Measurements from ENCODE around the gene KRT36. TPM values are rescaled to one million over a fixed set of nuclear protein-coding genes. Genes with fewer than 3 reads are reported as not detected.

KRT36 gene
- total and polyA plus RNA-seq, 8 donors: not detected

- H3K27me3 ChIP-seq: no peaks in the 10 kb centered on the region
- WGBS, 5 donors: 64 to 84% (median 73%) methylated on average over 4 of the region's 4 CpGs
- peaks cover 0 to 15% (median 5%) of the 10 kb centered on the region in 4 donors for H3K9me3 ChIP-seq
- H3K4me3 ChIP-seq: no peak overlapping the region
- H3K36me3 ChIP-seq: no peaks in the 10 kb centered on the region
- peak in 1 of 2 donors; percentile 26 for DNase-seq
- no peak for TF ChIP-seq POLR2AphosphoS5 (IDR thresholded peaks at IDR 0.05)
- no peak for TF ChIP-seq EP300 (IDR thresholded peaks at IDR 0.05)
- no peak for TF ChIP-seq POLR2A (IDR thresholded peaks at IDR 0.05)
- TF ChIP-seq CTCF (IDR thresholded peaks at IDR 0.05): no peak
- intact Hi-C loops (cut with DNase I; ENCODE audit: low total_unique reads): no loop called here
- peaks cover 0 to 11% (median 3%) of the 10 kb centered on the region in 4 donors for H3K4me1 ChIP-seq
- H3K27ac ChIP-seq: no peak overlapping the region
Observed at GRCh38 chr17:41467561-41467960, 22.1 kb downstream of the KRT36 start.

GRCh38 chr17:41466988-41467387 lies 22.7 kb downstream of the KRT36 start, which contains the start of gene KRT32:
KRT32 (minus strand) TSS chr17:41467386; CDS start chr17:41467325, 61 bp downstream.
- H3K36me3 ChIP-seq: no peaks in the 10 kb centered on the region
- intact Hi-C loops (cut with DNase I; ENCODE audit: low total_unique reads): no loop called here
- TF ChIP-seq CTCF (IDR thresholded peaks at IDR 0.05): no peak
- TF ChIP-seq POLR2A (IDR thresholded peaks at IDR 0.05): no peak
- TF ChIP-seq EP300 (IDR thresholded peaks at IDR 0.05): no peak
- TF ChIP-seq POLR2AphosphoS5 (IDR thresholded peaks at IDR 0.05): no peak
- H3K4me3 ChIP-seq: no peak within 1 kb of the TSS
- peaks cover 0 to 11% (median 3%) of the 10 kb centered on the region in 4 donors for H3K4me1 ChIP-seq
- H3K27ac ChIP-seq: no peak within 1 kb of the TSS
- 89 to 96% (median 93%) methylated on average over 8 to 14 of the region's 14 CpGs for WGBS, 5 donors
- H3K27me3 ChIP-seq: no peaks in the 10 kb centered on the region
- DNase-seq: no peak
- H3K9me3 ChIP-seq: peaks cover 0 to 12% (median 4%) of the 10 kb centered on the region in 4 donors

- H3K4me1 ChIP-seq: peaks cover 0 to 11% (median 3%) of the 10 kb centered on the region in 4 donors
- H3K27ac ChIP-seq: no peak overlapping the region
- intact Hi-C loops (cut with DNase I; ENCODE audit: low total_unique reads): no loop called here
- no peak overlapping the region for H3K4me3 ChIP-seq
- peaks cover 0 to 10% (median 0%) of the 10 kb centered on the region in 4 donors for H3K9me3 ChIP-seq
- TF ChIP-seq CTCF (IDR thresholded peaks at IDR 0.05): no peak
- TF ChIP-seq POLR2AphosphoS5 (IDR thresholded peaks at IDR 0.05): peak in 2 of 3 donors; percentile 66 to 72
- no peak for TF ChIP-seq EP300 (IDR thresholded peaks at IDR 0.05)
- WGBS, 5 donors: 12 to 25% (median 21%) methylated on average over 6 of the region's 6 CpGs
- no peaks in the 10 kb centered on the region for H3K36me3 ChIP-seq
- peak; percentile 59 to 64 for DNase-seq
- H3K27me3 ChIP-seq: no peaks in the 10 kb centered on the region
Observed at GRCh38 chr17:41464682-41465081, 25.0 kb downstream of the KRT36 start.

- DNase-seq: no peak
- Histone ChIP-seq H3K4me3 (no peak overlapping the region), H3K27me3 (no peaks in the 10 kb centered on the region), H3K9me3 (peaks cover 0 to 10% (median 0%) of the 10 kb centered on the region in 4 donors), H3K27ac (no peak overlapping the region), H3K36me3 (no peaks in the 10 kb centered on the region), H3K4me1 (peaks cover 0 to 11% (median 3%) of the 10 kb centered on the region in 4 donors)
- no peak for TF ChIP-seq POLR2A (IDR thresholded peaks at IDR 0.05)
- no peak for TF ChIP-seq EP300 (IDR thresholded peaks at IDR 0.05)
- TF ChIP-seq POLR2AphosphoS5 (IDR thresholded peaks at IDR 0.05): no peak
- no peak for TF ChIP-seq CTCF (IDR thresholded peaks at IDR 0.05)
- WGBS, 5 donors: 88 to 96% (median 91%) methylated on average over 11 of the region's 11 CpGs
- intact Hi-C loops (cut with DNase I; ENCODE audit: low total_unique reads): no loop called here
Observed at GRCh38 chr17:41464173-41464572, 25.5 kb downstream of the KRT36 start.

Data from stomach (tissue), 9 donors.